HL-60 (cell line): Measurements from ENCODE around the gene ADGRB2.

Experiments used
- DNase-seq, 2 experiments: peaks; one replicate each; pipeline ENCODE4 v3.0.0-alpha.2; 2010 to 2020; ENCODE audit warnings: low read depth in 1 of 2, low spot score in 1 of 2
- H3K27ac ChIP-seq: fragments of 250-450 bp; sonication (Bioruptor Pico); replicated peaks from 2 replicates; pipeline ENCODE4 v1.5.1; 2020; ENCODE audit warnings: mild to moderate bottlenecking, moderate library complexity
- H3K27me3 ChIP-seq: fragments of 250-450 bp; sonication (Bioruptor Pico); 2 replicates; pipeline ENCODE4 v1.5.1; 2021; ENCODE audit warnings: mild to moderate bottlenecking, moderate library complexity; ENCODE audit not compliant: insufficient read depth, poor library complexity, severe bottlenecking
- H3K4me3 ChIP-seq: replicated peaks from 2 replicates; pipeline ENCODE4 v1.5.1; 2011; ENCODE audit warnings: mild to moderate bottlenecking, control low read depth, low read length; ENCODE audit not compliant: insufficient read depth
- GABPA ChIP-seq: IDR thresholded peaks from 2 replicates; pipeline ENCODE4 v1.6.1; 2012; ENCODE audit warnings: low read depth
- POLR2AphosphoS5 ChIP-seq: IDR thresholded peaks from 2 replicates; pipeline ENCODE4 v1.6.1; 2012; ENCODE audit warnings: low read depth
- SPI1 ChIP-seq: IDR thresholded peaks from 2 replicates; pipeline ENCODE4 v1.6.1; 2012; ENCODE audit warnings: low read depth, mild to moderate bottlenecking, borderline replicate concordance
- TF ChIP-seq, protein P1 (sequence below): IDR thresholded peaks from one replicate; pipeline ENCODE4 v1.5.1; 2011; ENCODE audit warnings: low read length, control low read depth, inconsistent platforms; ENCODE audit not compliant: insufficient read depth
- TF ChIP-seq, protein P2 (sequence below): IDR thresholded peaks from 2 replicates; pipeline ENCODE4 v1.6.1; 2012; ENCODE audit warnings: low read depth; ENCODE audit not compliant: insufficient replicate concordance

ADGRB2 gene

DNA sequence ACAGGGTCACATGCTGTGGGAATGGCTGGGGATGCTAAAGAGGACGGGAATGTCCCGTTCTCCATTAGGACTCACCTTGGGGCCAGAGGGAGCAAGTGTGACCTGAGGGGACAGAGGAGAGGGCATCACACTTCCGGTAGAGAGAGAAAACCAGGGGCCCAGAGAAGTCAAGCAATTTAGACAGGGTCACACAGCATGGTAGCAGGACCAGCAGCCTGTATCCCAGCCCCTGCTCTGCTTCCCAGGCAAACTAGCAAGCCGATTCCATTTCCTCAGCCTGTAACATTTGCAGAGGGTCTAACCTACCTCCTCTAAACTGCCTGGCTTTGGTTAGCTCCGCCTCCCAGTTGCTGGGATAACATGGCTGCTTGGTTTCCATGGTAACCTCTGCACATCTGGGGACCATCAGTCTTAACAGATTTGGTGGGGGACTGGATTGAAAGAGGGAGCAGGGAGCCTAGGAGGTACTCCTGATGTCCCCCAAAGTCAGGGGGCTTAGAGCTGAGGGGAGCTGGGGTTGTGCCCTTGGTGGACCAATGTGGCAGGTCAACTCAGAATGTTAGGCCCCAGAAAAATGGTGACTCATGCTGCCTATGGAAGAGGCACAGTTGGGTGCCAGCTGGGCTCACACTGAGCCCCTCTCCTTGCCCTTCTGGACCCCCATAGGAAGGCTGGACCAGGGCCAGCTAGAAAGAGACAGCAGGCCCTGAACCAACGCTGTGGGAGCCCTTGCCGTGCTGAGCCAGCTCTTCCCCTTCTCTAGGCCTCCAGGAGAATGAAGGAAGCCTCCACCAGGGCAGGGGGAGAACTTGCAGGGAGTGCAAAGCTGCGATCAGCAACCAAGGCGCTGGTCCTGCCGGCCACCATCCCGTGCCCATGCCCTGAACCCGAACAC, 69.8 kb downstream of the ADGRB2 start:
- Histone ChIP-seq H3K27ac (no peak overlapping the region), H3K4me3 (no peak overlapping the region), H3K27me3 (peaks cover 3% of the 10 kb centered on the region)
- TF ChIP-seq, protein P1, sequence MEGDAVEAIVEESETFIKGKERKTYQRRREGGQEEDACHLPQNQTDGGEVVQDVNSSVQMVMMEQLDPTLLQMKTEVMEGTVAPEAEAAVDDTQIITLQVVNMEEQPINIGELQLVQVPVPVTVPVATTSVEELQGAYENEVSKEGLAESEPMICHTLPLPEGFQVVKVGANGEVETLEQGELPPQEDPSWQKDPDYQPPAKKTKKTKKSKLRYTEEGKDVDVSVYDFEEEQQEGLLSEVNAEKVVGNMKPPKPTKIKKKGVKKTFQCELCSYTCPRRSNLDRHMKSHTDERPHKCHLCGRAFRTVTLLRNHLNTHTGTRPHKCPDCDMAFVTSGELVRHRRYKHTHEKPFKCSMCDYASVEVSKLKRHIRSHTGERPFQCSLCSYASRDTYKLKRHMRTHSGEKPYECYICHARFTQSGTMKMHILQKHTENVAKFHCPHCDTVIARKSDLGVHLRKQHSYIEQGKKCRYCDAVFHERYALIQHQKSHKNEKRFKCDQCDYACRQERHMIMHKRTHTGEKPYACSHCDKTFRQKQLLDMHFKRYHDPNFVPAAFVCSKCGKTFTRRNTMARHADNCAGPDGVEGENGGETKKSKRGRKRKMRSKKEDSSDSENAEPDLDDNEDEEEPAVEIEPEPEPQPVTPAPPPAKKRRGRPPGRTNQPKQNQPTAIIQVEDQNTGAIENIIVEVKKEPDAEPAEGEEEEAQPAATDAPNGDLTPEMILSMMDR, result no peak
- TF ChIP-seq POLR2AphosphoS5 (no peak), GABPA (no peak), SPI1 (no peak)
- TF ChIP-seq, protein P2, sequence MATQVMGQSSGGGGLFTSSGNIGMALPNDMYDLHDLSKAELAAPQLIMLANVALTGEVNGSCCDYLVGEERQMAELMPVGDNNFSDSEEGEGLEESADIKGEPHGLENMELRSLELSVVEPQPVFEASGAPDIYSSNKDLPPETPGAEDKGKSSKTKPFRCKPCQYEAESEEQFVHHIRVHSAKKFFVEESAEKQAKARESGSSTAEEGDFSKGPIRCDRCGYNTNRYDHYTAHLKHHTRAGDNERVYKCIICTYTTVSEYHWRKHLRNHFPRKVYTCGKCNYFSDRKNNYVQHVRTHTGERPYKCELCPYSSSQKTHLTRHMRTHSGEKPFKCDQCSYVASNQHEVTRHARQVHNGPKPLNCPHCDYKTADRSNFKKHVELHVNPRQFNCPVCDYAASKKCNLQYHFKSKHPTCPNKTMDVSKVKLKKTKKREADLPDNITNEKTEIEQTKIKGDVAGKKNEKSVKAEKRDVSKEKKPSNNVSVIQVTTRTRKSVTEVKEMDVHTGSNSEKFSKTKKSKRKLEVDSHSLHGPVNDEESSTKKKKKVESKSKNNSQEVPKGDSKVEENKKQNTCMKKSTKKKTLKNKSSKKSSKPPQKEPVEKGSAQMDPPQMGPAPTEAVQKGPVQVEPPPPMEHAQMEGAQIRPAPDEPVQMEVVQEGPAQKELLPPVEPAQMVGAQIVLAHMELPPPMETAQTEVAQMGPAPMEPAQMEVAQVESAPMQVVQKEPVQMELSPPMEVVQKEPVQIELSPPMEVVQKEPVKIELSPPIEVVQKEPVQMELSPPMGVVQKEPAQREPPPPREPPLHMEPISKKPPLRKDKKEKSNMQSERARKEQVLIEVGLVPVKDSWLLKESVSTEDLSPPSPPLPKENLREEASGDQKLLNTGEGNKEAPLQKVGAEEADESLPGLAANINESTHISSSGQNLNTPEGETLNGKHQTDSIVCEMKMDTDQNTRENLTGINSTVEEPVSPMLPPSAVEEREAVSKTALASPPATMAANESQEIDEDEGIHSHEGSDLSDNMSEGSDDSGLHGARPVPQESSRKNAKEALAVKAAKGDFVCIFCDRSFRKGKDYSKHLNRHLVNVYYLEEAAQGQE, result no peak
- DNase-seq, result no peak

DNA sequence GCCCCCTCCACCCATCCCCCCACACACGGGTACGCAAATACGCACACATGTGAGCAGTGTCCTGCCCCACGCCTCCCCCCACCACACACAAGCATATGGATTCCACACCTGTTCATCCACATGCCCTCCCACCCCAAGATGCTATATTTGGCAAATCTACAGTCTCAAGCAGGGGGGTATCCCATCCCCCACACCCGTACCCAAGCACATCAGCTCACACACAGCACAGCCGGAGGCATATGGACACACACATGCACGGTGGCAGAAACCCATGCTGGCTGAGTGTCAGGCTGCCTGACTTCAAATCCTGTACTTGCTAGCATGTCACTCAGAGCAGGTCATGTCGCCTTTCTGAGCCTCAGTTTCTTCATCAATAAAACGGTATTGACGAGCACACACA, 70.9 kb downstream of the ADGRB2 start:
- no peak for DNase-seq
- peaks cover 3% of the 10 kb centered on the region for H3K27me3 ChIP-seq
- TF ChIP-seq, protein P2, result no peak
- no peak for TF ChIP-seq POLR2AphosphoS5
- TF ChIP-seq, protein P1, result no peak
- no peak for TF ChIP-seq GABPA
- TF ChIP-seq SPI1, result no peak
- no peak overlapping the region for H3K4me3 ChIP-seq
- no peak overlapping the region for H3K27ac ChIP-seq

DNA sequence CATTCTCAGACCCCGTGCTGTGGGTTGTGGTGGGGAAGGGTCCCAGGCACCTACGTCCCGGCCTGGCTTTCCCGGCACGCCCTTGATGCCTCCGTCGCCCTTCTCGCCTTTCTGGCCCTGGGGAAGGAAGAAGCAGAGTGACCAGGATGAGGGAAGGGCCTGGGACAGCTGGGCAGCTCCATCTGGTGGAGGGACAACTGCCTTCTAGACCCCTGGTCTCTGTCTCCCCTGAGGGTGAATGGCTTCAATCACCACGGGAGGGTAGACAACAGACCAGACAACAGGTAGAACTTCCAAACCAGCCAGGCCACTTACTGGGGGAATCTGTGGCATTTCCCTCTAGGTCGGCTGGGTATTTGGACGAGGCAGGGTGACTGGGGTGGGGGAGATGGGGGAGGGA, 72.2 kb downstream of the ADGRB2 start:
- TF ChIP-seq, protein P2, result no peak
- TF ChIP-seq, protein P1, result no peak
- no peak for TF ChIP-seq GABPA
- no peak for TF ChIP-seq POLR2AphosphoS5
- TF ChIP-seq SPI1, result no peak
- Histone ChIP-seq H3K27me3 (no peaks in the 10 kb centered on the region), H3K27ac (no peak overlapping the region), H3K4me3 (no peak overlapping the region)
- DNase-seq, result no peak
